SK-N-SH (cell line): ENCODE results near the gene TRAM2.

Source experiments
- EZH2phosphoT487 ChIP-seq: fragments of 200-600 bp; sonication (generic); IDR thresholded peaks from 2 replicates; pipeline ENCODE4 v1.6.1; 2017; ENCODE audit warnings: low read depth, mixed run types, mild to moderate bottlenecking, antibody characterized with exemption, moderate library complexity, borderline replicate concordance
- POLR2AphosphoS5 ChIP-seq: IDR thresholded peaks from 2 replicates; pipeline ENCODE4 v1.6.1; 2012; ENCODE audit warnings: low read depth, low read length
- RAD21 ChIP-seq: IDR thresholded peaks from 2 replicates; pipeline ENCODE4 v1.6.1; 2012; ENCODE audit warnings: mild to moderate bottlenecking, low read length
- SIN3A ChIP-seq: IDR thresholded peaks from 2 replicates; pipeline ENCODE4 v1.6.1; 2012; ENCODE audit warnings: low read depth, mild to moderate bottlenecking, low read length, moderate library complexity, borderline replicate concordance
- SMC3 ChIP-seq: IDR thresholded peaks from 2 replicates; pipeline ENCODE4 v1.6.1; 2012; ENCODE audit warnings: low read depth, low read length, improper control_type of control experiment
- TAF1 ChIP-seq: IDR thresholded peaks from 2 replicates; pipeline ENCODE4 v1.6.1; 2012; ENCODE audit warnings: low read depth, mild to moderate bottlenecking, low read length, moderate library complexity, borderline replicate concordance
- TF ChIP-seq, protein P1 (sequence below): fragments of 200-600 bp; sonication (generic); IDR thresholded peaks from 2 replicates; pipeline ENCODE4 v1.6.1; 2017; ENCODE audit warnings: antibody characterized with exemption, mild to moderate bottlenecking, moderate library complexity
- TF ChIP-seq, protein P2 (sequence below): IDR thresholded peaks from 2 replicates; pipeline ENCODE4 v1.4.0; 2012; ENCODE audit warnings: low read depth

DNA sequence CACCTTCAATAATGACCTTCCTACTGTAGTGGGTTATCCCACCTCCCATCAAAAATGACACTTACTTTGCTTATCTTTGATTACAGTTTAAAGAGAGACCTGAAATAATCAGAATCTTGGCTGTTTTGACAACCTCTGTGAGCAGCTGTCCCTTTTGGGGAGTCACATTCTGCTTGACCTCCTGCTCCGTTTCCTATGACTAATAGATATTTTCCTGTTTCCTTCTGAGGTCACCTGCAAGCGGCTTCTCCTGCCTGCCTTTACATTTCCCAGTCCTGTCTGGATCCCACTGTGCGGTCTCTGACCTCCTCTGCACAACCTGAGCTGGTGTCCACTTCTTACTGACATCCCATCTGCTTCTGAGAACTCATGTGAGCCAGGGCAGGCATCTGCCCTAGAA lies 54.2 kb downstream of the TRAM2 start:
- TF ChIP-seq SMC3 (no peak), RAD21 (no peak), POLR2AphosphoS5 (no peak), EZH2phosphoT487 (no peak), SIN3A (no peak), TAF1 (no peak)
- TF ChIP-seq, protein P1, sequence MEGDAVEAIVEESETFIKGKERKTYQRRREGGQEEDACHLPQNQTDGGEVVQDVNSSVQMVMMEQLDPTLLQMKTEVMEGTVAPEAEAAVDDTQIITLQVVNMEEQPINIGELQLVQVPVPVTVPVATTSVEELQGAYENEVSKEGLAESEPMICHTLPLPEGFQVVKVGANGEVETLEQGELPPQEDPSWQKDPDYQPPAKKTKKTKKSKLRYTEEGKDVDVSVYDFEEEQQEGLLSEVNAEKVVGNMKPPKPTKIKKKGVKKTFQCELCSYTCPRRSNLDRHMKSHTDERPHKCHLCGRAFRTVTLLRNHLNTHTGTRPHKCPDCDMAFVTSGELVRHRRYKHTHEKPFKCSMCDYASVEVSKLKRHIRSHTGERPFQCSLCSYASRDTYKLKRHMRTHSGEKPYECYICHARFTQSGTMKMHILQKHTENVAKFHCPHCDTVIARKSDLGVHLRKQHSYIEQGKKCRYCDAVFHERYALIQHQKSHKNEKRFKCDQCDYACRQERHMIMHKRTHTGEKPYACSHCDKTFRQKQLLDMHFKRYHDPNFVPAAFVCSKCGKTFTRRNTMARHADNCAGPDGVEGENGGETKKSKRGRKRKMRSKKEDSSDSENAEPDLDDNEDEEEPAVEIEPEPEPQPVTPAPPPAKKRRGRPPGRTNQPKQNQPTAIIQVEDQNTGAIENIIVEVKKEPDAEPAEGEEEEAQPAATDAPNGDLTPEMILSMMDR = no peak
- TF ChIP-seq, protein P2, sequence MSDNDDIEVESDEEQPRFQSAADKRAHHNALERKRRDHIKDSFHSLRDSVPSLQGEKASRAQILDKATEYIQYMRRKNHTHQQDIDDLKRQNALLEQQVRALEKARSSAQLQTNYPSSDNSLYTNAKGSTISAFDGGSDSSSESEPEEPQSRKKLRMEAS = no peak
